Loucy (cell line): Measurements from ENCODE around the gene SIL1.
"Not testable (repeated sequence)": the region's sequence is repeated elsewhere in the genome, so short reads cannot be mapped to it uniquely, and the experiment has no call there.

ENCODE experiments used
- EZH2phosphoT487 ChIP-seq: fragments of 200-600 bp; IDR thresholded peaks from 2 replicates; pipeline ENCODE4 v1.6.1; 2018; ENCODE audit warnings: antibody characterized with exemption, mild to moderate bottlenecking, moderate library complexity, borderline replicate concordance
- TF ChIP-seq, protein P1 (sequence below): fragments of 200-600 bp; sonication (generic); conservative IDR thresholded peaks from 2 replicates; pipeline ENCODE4 v1.5.1; 2014; ENCODE audit warnings: mild to moderate bottlenecking, antibody characterized with exemption, low read length

DNA sequence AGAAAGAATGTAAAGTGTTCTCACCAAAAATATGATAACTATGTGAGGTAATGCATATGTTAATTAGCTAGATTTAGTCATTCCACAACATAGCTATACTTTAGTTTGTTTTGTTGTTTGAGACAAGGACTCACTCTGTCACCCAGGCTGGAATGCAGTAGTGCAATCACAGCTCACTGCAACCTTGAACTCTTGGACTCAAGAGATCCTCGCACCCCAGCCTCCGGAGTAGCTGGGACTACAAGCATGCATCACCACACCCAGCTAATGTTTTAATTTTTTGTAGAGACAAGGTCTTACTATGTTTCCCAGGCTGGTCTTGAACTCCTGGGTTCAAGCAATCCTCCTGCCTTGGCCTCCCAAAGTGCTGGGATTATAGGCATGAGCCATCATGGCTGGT is 124.2 kb downstream of the SIL1 start:
- TF ChIP-seq, protein P1, sequence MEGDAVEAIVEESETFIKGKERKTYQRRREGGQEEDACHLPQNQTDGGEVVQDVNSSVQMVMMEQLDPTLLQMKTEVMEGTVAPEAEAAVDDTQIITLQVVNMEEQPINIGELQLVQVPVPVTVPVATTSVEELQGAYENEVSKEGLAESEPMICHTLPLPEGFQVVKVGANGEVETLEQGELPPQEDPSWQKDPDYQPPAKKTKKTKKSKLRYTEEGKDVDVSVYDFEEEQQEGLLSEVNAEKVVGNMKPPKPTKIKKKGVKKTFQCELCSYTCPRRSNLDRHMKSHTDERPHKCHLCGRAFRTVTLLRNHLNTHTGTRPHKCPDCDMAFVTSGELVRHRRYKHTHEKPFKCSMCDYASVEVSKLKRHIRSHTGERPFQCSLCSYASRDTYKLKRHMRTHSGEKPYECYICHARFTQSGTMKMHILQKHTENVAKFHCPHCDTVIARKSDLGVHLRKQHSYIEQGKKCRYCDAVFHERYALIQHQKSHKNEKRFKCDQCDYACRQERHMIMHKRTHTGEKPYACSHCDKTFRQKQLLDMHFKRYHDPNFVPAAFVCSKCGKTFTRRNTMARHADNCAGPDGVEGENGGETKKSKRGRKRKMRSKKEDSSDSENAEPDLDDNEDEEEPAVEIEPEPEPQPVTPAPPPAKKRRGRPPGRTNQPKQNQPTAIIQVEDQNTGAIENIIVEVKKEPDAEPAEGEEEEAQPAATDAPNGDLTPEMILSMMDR: not testable (repeated sequence)
- TF ChIP-seq EZH2phosphoT487: not testable (repeated sequence)
